AG04449 (cell line): Measurements from ENCODE around the gene CEMIP.
A peak's percentile ranks its signal among the peaks of the same experiment; 100 is the strongest.

ENCODE experiments used
- CTCF ChIA-PET: fragments of 350-600 bp; formaldehyde crosslinking; extraction: SDS; loops from one replicate; lab custom pipeline; 2021; ENCODE audit warnings: antibody characterized with exemption; lab: Yijun Ruan, JAX
- POLR2A ChIA-PET: fragments of 400-600, 350-600 bp; formaldehyde crosslinking; extraction: SDS; loops from one replicate; lab custom pipeline; 2020; ENCODE audit warnings: antibody characterized with exemption, inconsistent platforms; lab: Yijun Ruan, JAX
- DNase-seq: peaks from one replicate; pipeline ENCODE4 v3.0.0-alpha.2; 2010; ENCODE audit warnings: low read depth, low spot score
- H3K4me3 ChIP-seq: 2 replicates; pipeline ENCODE4 v1.5.1; 2011; ENCODE audit warnings: low read depth, mild to moderate bottlenecking, control low read depth, low read length
- TF ChIP-seq, protein P1 (sequence below): IDR thresholded peaks from one replicate; pipeline ENCODE4 v1.5.1; 2011; ENCODE audit warnings: mild to moderate bottlenecking, moderate library complexity, low read length, control low read depth, inconsistent platforms; ENCODE audit not compliant: insufficient read depth; ENCODE audit errors: missing control alignments

Gene CEMIP

DNA sequence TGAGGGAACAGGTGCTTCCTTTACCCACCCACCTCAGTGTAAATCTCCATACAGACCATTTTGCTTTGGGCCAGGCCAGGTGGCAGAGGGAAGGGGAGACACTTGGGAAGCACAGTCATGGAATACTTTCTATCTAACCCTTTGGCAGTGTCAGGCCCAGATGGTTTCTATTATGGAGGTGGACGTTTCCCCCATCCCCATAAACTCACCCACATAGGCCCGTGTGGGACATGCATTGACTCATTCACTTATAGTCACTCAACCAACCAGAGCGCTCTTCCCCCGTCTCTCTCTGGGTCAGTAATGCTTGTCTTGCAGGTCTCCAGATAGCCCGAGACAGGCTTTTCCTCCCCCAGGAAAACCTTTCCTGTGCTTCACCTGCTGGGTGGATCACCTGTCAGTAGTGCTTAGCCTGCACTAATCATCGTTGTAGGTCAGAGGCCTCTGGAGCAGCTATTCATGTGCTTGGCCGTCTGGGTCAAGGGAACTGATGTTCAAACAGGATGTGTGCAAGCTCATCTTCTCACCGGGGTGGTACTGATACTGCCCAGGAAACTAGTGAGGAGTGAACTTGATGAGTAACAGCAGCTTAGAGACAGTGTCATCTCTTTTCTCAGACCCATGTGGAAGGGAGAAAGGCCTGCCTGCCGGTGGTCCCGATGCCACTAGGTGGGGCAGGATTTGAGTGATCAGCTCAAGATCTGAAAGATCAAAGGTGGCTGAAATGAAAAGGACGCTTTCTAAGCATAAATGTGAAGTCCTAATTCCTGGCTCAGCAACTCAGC lies 67.1 kb downstream of the CEMIP start:
- CTCF ChIA-PET, result interaction anchor here (1.0 kb wide), 1 partner anchor 124 kb away, joined by 3 read pairs; no protein-coding TSS in a partner anchor
- no peak for DNase-seq
- TF ChIP-seq, protein P1, sequence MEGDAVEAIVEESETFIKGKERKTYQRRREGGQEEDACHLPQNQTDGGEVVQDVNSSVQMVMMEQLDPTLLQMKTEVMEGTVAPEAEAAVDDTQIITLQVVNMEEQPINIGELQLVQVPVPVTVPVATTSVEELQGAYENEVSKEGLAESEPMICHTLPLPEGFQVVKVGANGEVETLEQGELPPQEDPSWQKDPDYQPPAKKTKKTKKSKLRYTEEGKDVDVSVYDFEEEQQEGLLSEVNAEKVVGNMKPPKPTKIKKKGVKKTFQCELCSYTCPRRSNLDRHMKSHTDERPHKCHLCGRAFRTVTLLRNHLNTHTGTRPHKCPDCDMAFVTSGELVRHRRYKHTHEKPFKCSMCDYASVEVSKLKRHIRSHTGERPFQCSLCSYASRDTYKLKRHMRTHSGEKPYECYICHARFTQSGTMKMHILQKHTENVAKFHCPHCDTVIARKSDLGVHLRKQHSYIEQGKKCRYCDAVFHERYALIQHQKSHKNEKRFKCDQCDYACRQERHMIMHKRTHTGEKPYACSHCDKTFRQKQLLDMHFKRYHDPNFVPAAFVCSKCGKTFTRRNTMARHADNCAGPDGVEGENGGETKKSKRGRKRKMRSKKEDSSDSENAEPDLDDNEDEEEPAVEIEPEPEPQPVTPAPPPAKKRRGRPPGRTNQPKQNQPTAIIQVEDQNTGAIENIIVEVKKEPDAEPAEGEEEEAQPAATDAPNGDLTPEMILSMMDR, result no peak
- POLR2A ChIA-PET, result no interaction called here
- no peak overlapping the region for H3K4me3 ChIP-seq

DNA sequence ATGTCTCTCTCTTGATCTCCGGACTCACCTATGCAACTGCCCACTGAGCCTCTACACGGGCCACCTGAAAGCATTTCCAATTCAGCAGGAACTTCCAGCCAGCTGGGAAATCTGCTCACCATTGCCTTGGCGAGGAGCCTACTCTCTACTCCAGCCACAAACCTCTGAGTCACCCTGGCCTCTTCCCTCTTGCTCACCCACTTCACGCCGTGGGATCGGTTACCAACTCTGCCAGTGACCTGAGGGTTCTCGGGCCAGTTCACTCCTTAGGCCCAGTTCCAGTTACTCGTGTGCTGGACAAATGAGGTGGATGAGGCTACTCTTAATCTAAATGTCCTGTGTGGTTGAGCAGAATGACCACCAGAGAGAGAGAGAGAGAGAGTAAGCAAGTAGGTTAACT lies 70.1 kb downstream of the CEMIP start:
- no peak overlapping the region for H3K4me3 ChIP-seq
- TF ChIP-seq, protein P1, result no peak
- ChIA-PET POLR2A (no interaction called here), CTCF (no interaction called here)
- peak; percentile 59 for DNase-seq

DNA sequence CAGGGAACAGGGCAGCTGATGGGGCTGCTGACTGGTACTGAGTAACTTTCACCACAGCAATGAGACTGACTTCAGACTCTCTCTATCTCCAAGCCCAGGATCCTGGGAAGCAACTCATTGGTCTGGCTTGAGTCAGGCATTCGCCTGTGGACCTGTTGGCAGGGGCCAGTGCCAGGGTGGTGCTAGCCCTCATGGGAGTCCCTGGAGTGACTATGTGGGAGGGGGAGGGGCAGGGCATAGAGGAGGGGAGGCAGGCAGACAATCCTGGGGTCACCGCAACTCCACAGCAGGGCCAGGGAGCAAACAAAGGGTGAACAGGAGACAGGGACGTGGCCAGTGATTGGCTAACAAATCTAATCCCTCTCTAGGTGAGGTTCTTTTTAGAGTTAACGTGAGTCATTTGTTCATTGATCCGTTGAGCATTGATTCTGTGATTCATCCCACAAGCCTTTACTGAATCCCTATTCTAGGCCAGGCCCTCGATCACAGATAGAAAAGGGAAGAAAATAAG lies 71.8 kb downstream of the CEMIP start:
- H3K4me3 ChIP-seq, result no peak overlapping the region
- CTCF ChIA-PET, result no interaction called here
- TF ChIP-seq, protein P1, result no peak
- DNase-seq, result no peak
- POLR2A ChIA-PET, result no interaction called here

DNA sequence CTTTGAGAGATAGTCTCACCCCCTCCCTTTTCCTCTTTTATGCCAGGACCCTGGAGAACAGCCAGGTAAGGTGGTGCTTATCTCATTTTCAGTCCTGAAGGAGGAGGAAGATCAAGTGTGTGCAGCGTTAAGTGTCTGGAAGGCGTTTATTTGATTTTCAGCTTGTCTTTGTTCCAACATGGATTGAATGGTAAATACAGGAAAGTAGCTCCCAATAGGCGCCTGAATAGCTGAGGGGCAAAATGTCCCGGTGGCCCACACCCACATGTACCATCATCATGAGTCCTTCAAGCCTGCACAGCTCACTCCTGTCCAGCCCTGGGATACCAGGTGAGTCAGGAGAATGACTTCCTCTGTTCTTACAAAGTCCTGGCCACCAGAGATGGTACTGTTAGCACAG lies 73.5 kb downstream of the CEMIP start:
- CTCF ChIA-PET, result no interaction called here
- POLR2A ChIA-PET, result no interaction called here
- TF ChIP-seq, protein P1, result no peak
- DNase-seq, result no peak
- H3K4me3 ChIP-seq, result no peak overlapping the region

DNA sequence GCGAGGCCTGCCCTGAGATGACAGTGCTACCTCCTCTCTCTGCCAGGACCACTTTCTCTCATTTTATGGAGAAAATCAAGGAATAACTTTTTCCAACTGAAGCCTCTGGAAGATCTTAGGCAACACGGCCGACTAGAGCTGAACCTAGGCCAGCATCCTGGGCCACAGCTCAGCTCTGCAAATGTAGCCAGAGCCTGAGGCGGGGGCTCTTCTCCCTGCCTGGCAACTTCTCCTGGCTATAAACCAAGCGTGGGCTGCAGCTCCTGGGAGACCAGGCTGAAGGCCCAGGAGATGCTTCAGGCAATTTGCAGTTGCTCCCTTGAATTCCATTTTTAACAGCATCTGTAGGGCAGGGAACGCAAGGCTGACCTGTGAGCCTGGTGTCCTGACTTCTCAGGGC lies 74.9 kb downstream of the CEMIP start:
- TF ChIP-seq, protein P1, result no peak
- H3K4me3 ChIP-seq, result no peak overlapping the region
- ChIA-PET CTCF (interaction anchor here (1.3 kb wide), 1 partner anchor 10 kb away, joined by 3 read pairs; no protein-coding TSS in a partner anchor), POLR2A (no interaction called here)
- DNase-seq, result no peak

DNA sequence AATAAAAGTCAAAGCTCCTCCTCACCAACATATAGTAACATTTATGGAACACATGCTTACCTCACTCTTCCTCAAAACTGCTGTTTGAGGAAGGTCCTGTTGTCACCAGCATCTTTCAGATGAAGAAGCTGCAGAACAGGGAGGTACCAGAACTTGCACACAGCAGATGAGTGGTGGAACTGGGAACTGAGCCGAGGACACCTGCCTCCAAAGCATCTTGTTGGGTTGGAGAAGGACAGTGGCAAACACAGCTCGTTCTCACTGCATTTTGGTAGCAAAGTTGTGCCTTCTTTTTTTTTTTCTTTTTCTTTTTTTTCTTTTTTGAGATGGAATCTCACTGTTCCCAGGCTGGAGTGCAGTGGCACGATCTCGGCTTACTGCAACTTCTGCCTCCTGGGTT lies 76.0 kb downstream of the CEMIP start:
- CTCF ChIA-PET, result interaction anchor here (1.1 kb wide), 1 partner anchor 114 kb away, joined by 5 read pairs; no protein-coding TSS in a partner anchor
- no peak for DNase-seq
- TF ChIP-seq, protein P1, result no peak
- POLR2A ChIA-PET, result no interaction called here
- no peak overlapping the region for H3K4me3 ChIP-seq
